Stimulated activated CD4-positive, alpha-beta T cell treated with anti-CD3 and anti-CD28 coated beads, Interleukin-2, amount 100 ng/mL, for 24 hours (primary cell): ENCODE data around the gene PLAU.
"Not testable (repeated sequence)": the region's sequence is repeated elsewhere in the genome, so short reads cannot be mapped to it uniquely, and the experiment has no call there.

ENCODE experiments used
- DNase-seq, 2 donors: peaks; one replicate each; pipeline ENCODE4 v3.0.0-alpha.2; 2020

Gene PLAU

GRCh38 chr10:73898730-73899410, 12.1 kb upstream of the PLAU start:
- DNase-seq = no peak

DNA sequence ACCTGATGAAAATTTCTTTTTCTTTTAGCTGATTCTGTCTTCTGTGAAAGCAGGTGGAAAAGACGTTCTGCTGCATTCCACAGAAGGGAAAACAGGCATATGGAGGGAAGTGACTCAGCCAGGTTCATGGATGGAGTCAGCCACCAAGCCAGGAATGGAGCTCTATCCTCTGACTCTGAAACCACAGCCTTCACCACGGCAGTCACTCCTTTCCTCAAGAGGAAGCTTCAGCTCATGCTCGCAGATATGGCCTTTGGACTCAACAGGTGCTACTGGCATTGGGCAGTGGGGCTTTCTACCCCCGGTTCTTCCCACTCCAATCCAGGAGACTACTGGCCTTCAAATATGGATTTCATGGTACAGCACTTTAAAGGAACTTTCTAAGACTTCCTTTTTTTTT, 11.5 kb upstream of the PLAU start:
- DNase-seq = no peak

- no peak for DNase-seq
These were observed 10.9 kb upstream of the PLAU start for GRCh38 chr10:73900064-73900463.

DNA sequence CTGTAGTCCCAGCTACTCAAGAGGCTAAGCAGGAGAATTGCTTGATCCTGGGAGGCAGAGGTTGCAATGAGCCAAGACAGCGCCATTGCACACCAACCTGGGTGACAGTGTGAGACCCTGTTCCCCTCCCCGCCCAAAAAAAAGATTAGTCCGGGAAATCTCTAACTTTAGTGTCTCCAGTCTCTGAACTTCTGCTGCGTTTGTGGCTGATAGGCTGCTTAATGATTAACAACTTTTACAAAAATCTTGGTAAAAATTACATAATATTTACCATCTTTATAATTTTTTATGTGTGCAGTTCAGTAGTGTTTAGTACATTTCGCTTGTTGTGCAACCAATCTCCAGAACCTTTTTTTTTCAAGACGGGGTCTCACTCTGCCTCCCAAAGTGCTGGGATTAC, 9.7 kb upstream of the PLAU start:
- DNase-seq = no peak

GRCh38 chr10:73902351-73902750, 8.6 kb upstream of the PLAU start:
- DNase-seq = no peak

GRCh38 chr10:73905256-73906020, 5.5 kb upstream of the PLAU start:
- no peak for DNase-seq

DNA sequence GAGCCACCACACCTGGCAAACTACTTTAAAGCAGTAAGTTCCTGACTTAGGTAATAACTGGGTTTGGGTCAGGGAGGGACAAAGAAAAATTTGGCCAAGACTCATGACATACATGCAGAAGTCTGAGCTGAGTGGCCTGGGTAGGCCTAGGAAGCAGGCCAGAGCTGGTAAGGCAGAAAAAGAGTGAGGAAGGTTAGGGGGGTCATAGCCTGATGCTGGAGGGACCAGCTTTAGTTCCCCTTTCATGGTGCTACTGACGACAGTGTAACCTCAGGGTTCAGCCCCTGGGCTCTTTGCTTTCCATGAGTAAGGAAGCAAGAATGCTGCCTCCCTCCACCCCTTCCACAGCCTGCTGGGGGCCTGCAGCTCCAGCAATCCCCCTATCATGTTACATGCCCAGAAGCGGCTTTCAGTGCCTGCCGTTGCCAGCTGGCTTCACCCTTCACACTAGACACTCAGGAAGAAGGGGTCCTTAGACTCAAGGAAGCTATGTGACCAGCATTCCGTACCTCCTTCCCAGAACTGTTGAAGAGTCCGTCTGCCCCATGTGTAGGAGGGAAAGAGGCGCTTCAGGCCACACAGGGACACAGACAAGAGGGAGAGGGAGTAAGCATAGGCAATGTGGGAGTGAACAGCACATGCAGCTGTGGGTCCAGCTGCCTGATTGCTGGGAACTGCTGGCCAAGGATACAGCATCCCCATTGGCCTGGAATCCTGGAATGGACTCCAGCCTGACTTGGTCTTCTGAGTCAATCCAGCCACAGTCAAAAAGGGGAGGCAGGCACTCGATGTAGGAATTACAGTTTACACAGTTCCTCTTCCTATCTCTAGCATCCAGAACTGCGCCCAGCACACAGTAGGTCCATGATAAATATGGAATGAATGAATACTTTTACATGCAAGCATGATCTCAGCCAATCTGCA, 4.1 kb upstream of the PLAU start:
- no peak for DNase-seq

- DNase-seq = no peak
These were observed 3.0 kb upstream of the PLAU start for GRCh38 chr10:73907841-73908517.

DNA sequence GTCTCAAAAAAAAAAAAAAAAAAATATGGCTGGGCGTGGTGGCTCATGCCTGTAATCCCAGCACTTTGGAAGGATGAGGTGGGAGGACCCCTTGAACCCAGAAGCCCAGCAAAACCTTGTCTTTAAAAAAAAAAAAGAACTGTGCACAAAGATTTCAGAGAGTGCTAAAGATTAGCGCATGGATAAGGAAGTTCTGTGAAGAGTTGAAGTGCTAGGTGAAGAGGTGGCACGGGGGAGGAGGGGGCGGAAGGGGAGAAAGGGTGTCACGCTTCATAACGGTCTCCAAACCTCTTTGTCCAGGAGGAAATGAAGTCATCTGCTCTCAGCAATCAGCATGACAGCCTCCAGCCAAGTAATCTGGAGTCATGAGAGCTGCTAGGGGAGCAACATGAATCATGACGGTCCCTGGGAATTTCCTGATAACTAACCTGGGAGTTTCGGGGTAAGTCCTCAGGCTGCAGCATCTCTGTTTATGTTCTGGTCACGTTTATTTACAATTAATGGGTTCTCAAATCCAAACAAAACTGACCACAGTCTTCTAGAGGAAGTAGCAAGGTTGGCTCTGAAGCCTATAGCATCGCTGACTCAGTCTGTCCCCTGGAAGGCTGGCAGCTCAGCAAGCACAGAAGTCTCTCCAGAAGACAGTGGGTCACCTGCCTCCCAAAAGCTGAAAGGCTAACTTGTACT, 1.9 kb upstream of the PLAU start:
- peak; percentile 63 to 66 for DNase-seq

GRCh38 chr10:73909540-73910115, 1.3 kb upstream of the PLAU start:
- DNase-seq = no peak

DNA sequence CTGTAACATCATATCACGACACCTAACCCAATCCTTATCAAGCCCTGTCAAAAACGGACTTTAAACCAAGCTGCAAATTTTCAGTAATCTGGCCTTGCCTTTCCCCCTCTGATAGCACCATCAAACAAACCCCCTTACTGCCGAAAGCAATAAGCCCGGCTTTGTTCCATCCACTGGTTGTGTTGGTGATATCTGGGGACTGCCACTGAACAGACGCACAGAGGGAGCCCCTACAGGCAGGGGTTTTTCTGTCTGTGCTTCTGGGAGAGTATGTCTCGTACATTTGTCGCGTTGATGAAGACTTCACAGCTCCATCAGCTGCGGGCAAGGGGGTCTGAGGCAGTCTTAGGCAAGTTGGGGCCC, 550 bp upstream of the PLAU start:
- DNase-seq = peak in 1 of 2 donors; percentile 10

DNA sequence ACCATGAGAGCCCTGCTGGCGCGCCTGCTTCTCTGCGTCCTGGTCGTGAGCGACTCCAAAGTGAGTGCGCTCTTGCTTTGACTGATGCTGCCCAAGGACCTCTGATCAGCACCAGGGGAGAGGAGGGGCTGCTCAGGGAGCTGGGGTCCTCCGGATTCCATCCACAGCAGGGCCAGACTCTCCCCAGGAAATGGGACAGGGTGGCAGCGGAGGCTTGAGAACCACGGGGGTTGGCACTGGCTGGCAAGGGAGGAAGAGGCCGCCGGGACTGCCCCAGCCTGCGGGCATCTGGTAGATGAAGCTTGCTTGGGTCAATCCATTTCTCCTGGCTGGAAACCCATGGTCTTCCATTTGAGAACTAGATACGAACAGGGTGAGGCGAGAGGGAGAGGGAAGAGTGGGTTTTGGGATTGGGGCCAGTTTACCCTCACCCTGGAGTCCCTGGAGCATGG, 647 bp downstream of the PLAU start:
- DNase-seq = peak in 1 of 2 donors; percentile 54

GRCh38 chr10:73914036-73914435, 3.1 kb downstream of the PLAU start:
- no peak for DNase-seq

- DNase-seq = no peak
These were observed 4.4 kb downstream of the PLAU start for GRCh38 chr10:73915206-73915851.

DNA sequence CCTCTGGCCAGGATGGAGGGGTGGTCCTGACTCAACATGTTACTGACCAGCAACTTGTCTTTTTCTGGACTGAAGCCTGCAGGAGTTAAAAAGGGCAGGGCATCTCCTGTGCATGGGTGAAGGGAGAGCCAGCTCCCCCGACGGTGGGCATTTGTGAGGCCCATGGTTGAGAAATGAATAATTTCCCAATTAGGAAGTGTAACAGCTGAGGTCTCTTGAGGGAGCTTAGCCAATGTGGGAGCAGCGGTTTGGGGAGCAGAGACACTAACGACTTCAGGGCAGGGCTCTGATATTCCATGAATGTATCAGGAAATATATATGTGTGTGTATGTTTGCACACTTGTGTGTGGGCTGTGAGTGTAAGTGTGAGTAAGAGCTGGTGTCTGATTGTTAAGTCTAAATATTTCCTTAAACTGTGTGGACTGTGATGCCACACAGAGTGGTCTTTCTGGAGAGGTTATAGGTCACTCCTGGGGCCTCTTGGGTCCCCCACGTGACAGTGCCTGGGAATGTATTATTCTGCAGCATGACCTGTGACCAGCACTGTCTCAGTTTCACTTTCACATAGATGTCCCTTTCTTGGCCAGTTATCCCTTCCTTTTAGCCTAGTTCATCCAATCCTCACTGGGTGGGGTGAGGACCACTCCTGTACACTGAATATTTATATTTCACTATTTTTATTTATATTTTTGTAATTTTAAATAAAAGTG, 6.0 kb downstream of the PLAU start:
- DNase-seq = no peak

GRCh38 chr10:73917566-73918305, 6.8 kb downstream of the PLAU start:
- DNase-seq = no peak

DNA sequence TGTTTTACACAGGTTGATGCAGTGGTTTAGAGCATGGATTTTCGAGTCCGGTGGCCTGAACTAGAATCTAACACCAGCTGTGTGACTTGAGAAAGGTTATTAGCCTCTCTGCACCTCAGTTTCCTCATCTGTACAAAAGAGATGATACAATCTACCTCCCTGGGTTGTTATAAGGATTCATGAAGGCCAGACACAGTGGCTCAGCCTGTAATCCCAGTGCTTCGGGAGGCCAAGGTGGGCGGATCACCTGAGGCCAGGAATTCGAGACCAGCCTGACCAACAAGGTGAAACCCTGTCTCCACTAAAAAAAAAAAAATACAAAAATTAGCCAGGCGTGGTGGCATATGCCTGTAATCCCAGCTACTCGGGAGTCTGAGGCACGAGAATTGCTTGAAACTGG, 8.5 kb downstream of the PLAU start:
- DNase-seq = not testable (repeated sequence)

GRCh38 chr10:73920089-73920488, 9.2 kb downstream of the PLAU start:
- no peak for DNase-seq

GRCh38 chr10:73922007-73922863, 11.3 kb downstream of the PLAU start:
- no peak for DNase-seq
